ENCODE results near the gene NELL1.

NELL1 gene

GRCh38 chr11:20880094-20880493 is 210.7 kb downstream of the NELL1 start:
- DNase-seq: no peak

- no peak for DNase-seq
Measured at GRCh38 chr11:20881328-20882079, 212.1 kb downstream of the NELL1 start.

DNA sequence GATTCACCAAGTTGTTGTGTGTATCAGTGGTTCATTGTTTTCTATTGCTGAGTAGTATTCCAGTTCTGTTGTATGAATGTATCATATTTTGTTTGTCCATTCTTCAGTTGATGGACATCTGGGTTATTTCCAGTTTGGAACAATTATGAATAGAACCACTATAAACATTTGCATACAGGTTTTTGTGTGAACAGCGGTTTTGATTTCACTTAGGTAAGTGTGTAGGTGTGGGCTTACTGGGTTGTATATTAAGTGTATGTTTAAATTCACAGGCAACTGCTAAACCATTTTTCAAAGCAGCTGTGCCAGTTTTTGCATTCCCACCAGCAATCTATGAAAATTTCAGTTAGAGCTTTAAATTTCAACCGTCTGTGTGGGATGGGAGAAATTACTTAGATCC is 217.8 kb downstream of the NELL1 start:
- no peak for DNase-seq

DNA sequence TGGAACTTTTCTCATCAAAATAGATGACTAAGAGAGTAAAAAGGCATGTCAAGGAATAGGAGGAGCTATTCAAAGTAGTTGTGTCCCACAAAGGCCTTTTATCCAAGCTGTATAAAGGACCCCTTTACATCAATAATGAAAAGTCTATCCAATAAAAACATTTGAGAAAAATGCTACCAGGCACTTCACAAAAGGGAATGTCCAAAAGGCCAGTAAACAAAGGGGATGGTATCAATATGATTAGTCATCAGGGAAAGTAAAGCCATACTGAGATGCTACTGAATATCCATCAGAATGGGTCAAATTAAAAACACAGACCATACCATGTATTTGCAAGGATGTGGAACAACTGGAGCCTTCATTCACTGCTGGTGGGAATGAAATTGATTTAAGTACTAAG is 224.9 kb downstream of the NELL1 start:
- DNase-seq: no peak

- DNase-seq: no peak
Measured at GRCh38 chr11:20909995-20910726, 240.8 kb downstream of the NELL1 start.

- DNase-seq: no peak
Measured at GRCh38 chr11:20910733-20911132, 241.3 kb downstream of the NELL1 start.

GRCh38 chr11:20912065-20912821 is 242.9 kb downstream of the NELL1 start:
- no peak for DNase-seq

DNA sequence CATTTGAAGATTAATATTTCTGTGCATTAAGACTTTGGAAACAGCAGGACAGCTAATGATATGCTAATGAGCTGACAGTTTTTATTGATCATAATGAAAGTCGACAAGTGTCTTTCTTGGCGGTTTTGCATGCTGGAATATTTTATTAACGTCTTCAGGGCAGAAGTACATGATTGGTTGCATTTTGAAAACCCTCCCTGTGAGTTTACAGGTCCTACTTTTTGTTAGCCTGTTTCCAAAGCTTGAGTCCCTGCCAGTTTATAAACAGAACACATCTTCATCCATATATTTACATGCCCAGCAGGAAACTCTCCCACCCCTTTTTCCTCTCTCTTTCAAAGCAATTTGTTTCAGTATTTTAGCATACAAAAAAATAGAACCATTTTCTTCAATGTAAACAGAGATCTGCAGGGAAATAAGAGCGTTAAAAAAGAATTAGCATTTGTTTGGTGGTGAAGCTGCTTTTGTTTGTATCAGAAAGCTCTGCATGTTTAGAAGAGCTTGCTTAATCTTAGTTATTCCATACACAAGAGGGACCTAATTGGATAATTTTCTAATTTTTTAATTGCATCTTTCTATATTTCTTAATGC is 243.6 kb downstream of the NELL1 start:
- DNase-seq: no peak

DNA sequence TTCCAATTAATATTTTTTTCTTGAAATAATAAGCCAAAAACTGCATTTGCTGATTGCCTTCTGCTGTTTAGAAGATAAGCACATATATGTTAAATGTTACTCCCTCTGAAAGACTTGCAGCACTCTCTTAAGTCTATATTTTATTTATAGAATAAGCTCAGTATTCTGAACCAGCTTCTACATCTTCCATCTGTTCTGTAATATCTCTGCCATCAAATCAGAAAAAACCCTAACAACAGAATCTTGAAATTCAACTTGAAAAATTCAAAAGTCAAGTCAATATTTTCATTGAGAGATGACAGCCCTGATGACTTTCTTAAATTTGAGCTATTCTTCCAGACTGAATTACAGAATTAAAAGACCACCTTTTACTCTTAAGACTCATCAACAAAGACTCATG is 247.9 kb downstream of the NELL1 start:
- no peak for DNase-seq

- DNase-seq: no peak
Measured at GRCh38 chr11:20926799-20927540, 257.6 kb downstream of the NELL1 start.

DNA sequence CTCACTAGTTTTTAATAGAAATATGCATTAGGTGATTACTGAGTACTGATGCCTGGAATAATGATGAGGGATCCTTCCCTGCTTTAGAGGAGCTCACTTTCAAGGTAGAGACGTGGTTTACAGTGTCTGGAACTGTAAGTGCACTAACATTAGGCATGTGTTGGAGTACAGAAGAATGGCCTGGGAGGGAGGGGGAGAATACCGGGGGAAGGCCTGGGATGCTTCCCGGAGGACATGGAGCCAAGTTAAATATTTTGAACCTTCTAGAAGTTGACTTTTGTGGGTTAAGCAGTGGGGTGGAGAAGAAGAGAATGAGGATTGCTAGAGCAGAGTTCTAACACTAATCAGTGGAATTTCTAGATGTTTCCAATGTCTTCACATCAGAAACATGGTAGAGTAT is 261.6 kb downstream of the NELL1 start:
- DNase-seq: no peak

- no peak for DNase-seq
Measured at GRCh38 chr11:20933086-20933485, 263.7 kb downstream of the NELL1 start.

- no peak for DNase-seq
Measured at GRCh38 chr11:20933958-20934357, 264.6 kb downstream of the NELL1 start.

DNA sequence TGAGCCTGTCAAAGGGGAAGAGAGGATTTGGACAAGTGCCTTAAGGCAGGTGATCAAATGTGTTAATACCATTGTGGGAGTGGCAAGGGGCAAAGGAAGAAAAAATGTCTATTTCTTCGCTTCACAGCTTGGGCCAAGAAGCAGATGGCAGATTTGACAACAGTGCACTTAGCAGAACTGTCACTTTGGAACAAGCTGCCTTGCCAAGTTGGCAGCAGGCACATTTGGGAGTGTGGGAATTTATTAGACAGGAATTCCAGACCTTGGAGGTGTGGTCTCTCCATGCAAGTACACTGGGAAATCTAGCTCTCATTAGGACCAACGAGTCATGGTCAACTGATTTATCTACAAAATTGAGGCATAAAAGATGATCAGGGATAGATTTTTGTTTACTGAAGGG is 265.1 kb downstream of the NELL1 start:
- DNase-seq: no peak

- DNase-seq: no peak
Measured at GRCh38 chr11:20937826-20938225, 268.4 kb downstream of the NELL1 start.

DNA sequence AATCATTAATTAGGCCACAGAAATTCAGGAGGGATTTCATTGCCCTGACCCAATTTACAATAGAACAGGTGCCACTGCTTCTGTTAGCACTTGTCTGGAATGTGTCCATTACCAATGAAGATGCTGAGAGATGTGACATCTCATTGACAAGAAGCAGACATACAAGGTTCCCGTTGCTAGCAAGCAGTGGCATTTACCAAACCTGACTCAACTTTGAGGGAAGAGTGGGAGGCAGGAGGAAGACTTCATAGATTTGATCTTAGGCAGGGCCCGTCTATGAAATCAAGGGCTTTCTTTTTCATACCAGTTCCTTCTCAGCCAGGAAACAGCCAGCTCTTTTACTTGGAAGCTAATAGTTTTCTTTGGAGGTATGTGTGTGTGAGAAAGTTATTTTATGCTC is 280.2 kb downstream of the NELL1 start:
- DNase-seq: no peak

DNA sequence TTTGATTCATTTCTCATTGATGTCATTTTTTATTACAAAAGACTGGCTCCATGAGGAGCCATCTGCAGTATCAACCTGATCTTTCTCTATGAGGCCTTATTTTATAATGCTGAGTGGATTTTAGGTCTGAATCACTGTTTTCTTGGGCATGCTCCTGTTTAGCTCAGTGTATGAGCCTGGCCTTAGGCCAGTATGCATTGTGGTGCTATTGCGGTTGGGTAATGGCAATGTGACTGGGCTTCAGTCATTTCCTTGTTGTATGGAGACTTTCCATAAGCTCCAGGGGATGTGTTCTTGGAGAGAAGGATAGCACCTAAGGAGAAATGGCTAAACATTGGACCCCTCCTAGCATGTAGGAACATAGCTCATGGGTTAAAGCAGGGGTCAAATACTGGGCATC is 293.2 kb downstream of the NELL1 start:
- no peak for DNase-seq

DNA sequence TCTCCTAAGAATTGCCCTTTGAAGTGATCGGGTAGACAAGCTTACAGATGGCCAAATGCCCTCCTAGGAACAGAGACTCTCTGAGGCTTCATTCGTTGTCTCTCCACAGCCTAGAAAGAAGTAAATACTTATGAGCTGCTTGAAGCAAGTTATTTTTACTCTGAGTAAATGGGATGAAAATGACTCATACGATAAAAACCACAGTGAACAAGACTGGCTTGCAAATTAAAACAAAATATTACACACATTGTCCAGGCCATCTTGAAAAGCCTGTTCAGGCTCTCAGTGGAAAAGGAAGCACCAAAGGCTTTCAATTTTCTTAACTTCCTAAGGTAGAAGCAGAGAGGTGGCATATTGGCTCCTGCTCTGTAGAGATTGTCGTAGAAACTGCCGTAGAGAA is 294.2 kb downstream of the NELL1 start:
- no peak for DNase-seq

GRCh38 chr11:20964985-20965384 is 295.6 kb downstream of the NELL1 start:
- DNase-seq: no peak

DNA sequence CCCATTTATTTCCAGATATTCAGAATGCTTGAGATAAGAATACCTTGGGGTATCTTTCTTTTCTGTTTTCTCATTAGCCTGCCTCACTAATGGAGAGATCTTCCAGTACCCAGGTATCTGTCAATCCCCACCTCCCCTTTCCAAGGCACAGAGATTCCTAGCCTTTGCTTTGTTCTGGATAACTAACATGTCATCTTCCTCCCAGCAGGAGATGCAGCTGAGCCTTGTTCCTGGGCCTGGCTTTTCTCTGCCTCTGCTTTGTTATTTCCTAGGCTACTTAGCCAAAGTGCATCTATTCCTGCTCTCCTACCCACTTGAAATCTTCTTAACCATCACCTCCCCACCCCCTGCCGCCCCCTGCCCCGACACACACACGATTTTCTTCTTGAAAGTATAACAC is 297.1 kb downstream of the NELL1 start:
- no peak for DNase-seq

- no peak for DNase-seq
Measured at GRCh38 chr11:20973940-20974559, 304.7 kb downstream of the NELL1 start.

DNA sequence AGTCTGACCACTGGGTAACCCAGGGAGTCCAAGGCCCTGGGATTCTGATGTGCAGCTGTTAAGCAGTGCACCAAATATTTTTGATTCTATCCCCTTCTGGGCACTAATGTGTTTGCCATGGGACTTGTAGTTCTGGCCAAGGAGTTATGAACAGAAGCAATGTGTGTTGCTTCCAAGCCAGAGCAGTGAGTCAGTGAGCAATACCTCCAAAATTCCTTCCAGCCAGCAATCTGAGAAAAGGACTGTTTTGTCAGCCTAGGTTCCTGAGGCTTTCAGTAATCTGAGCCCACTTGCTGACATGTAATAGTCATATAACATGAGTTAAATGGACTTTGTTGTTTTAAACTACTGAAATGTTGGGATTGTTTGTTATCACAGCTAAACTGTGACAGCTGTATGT is 311.4 kb downstream of the NELL1 start:
- DNase-seq: no peak

All from inflammatory macrophage treated with lipopolysaccharide for 4 hours (primary cell).